ENCODE results near the gene SLFN12.
"Not testable (repeated sequence)": the region's sequence is repeated elsewhere in the genome, so short reads cannot be mapped to it uniquely, and the experiment has no call there.

SLFN12 gene

GRCh38 chr17:35414247-35414646 is 18.1 kb downstream of the SLFN12 start:
- DNase-seq (ENCODE audit: low spot score) = no peak

DNA sequence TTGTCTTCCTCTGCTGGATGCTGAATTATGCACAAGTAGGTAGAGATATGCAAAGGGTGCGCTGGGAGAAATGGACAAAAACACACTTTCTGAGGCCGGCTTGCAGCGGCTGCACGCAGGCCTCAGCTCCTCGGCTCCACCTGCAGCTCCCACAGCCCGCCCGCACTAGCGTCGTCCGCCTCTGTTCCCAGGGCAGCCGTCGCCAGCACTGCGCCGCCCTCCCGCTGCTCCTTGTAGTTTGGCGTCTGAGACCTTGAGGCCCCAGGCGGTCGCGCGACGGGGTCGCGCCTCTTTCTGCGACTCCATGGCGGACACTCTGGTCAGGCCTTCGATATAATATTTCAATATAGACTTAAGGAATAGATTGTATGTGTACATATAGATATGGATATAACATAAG is 24.8 kb downstream of the SLFN12 start:
- no peak for DNase-seq (ENCODE audit: low spot score)

DNA sequence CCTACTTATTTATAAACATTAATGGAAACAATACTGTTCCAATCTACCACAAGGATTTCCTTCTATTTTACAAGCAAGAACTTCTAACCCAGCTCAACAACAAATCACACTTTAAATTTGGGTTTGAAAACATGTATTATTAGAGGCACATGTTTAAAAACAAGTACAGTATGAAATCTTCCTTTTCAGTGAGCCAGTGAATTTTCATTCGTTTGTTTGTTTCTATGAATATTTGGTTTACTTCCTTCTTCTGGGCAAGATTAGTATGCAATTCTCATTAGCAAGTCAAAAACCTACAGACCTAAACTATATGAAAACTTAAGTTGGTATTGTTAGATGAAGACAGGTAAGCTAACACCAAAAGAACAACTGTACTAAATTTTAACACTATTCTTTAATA is 25.7 kb downstream of the SLFN12 start:
- no peak for DNase-seq (ENCODE audit: low spot score)

DNA sequence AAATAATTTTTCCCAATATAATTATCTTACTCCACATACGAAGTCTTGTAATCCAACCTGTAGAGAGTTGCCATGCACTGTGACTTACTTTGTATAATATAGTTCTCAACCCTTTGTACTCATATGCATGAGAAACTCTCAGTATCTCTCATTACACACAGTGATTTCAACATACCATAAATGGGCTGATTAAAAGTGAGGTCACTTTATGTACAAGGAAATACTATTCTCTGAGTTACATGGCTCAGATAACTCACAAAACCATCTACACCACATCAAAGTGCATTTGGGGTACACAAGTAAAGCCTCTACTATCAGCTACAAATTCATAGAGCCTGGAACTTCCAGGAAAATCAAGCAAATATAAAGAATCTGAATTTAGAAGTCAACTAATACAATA is 27.9 kb downstream of the SLFN12 start:
- DNase-seq (ENCODE audit: low spot score) = no peak

- not testable (repeated sequence) for DNase-seq (ENCODE audit: low spot score)
These were observed 38.5 kb downstream of the SLFN12 start for GRCh38 chr17:35393783-35394182.

GRCh38 chr17:35390663-35391062 is 41.6 kb downstream of the SLFN12 start:
- no peak for DNase-seq (ENCODE audit: low spot score)

DNA sequence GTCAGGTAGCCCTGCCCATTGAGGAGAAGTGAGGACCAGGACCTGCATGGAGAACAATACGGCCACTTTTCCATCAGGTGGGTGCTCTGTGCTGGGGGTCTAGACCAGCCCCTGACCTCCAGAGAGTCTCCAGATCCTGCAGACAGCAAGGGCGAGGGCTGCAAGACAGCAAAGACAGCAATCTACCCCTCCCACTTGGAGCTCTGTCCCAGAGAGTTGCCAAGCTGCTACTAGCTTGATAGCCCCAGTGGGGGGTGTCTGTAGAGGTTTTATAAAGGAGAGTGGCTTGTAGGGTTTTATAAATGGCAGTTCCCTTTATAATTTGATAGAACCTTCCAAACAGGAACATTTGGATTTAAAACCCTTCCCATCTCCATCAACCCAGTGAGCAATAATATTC is 42.1 kb downstream of the SLFN12 start:
- DNase-seq (ENCODE audit: low spot score) = no peak

GRCh38 chr17:35387496-35387895 is 44.8 kb downstream of the SLFN12 start:
- DNase-seq (ENCODE audit: low spot score) = no peak

DNA sequence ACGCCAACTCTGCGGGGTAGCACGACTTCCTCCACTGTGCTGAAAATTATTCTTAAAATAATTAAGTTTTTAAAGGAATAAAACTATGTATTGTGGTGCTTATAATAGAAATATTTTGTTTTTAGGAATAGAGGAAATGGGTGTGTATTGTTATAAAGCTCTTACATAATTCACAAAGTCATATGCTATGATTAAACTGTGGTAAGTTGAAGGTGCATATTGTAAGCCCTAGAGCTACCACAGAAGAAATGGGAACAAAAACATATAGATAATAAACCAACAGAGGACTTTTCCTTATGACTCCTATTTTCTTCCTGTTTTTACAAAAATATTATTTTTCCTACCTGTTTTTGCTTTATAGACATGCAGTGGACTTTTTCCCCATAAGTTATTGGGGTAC is 54.6 kb downstream of the SLFN12 start:
- DNase-seq (ENCODE audit: low spot score) = no peak

- DNase-seq (ENCODE audit: low spot score) = no peak
These were observed 55.2 kb downstream of the SLFN12 start for GRCh38 chr17:35377068-35377467.

- DNase-seq (ENCODE audit: low spot score) = no peak
These were observed 56.1 kb downstream of the SLFN12 start for GRCh38 chr17:35376245-35376644.

DNA sequence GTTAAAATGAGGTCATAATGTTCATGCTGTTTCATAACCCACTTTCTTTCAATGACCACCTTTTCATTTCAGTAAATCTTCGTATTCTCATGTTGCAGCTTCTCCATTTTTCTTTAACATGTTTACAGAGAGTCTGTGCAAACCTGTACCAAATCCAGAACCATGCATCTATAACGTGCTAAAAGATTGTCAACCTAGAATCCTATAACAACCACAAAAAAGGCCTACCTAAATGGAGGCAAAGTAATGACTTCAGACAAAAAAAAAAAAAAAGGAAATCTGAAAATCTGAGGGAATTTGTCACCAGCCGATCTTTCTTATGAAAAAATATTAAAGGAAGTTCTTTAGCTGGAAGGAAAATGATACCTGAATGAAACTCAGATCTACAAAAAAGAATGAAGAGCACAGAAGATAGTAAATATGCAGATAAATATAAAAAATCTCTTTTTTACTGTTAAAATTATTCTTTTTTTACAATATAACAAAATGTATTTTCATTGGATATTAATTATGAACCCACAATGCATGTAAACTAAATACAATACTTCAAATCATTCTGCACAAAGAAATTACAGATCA is 57.4 kb downstream of the SLFN12 start:
- no peak for DNase-seq (ENCODE audit: low spot score)

DNA sequence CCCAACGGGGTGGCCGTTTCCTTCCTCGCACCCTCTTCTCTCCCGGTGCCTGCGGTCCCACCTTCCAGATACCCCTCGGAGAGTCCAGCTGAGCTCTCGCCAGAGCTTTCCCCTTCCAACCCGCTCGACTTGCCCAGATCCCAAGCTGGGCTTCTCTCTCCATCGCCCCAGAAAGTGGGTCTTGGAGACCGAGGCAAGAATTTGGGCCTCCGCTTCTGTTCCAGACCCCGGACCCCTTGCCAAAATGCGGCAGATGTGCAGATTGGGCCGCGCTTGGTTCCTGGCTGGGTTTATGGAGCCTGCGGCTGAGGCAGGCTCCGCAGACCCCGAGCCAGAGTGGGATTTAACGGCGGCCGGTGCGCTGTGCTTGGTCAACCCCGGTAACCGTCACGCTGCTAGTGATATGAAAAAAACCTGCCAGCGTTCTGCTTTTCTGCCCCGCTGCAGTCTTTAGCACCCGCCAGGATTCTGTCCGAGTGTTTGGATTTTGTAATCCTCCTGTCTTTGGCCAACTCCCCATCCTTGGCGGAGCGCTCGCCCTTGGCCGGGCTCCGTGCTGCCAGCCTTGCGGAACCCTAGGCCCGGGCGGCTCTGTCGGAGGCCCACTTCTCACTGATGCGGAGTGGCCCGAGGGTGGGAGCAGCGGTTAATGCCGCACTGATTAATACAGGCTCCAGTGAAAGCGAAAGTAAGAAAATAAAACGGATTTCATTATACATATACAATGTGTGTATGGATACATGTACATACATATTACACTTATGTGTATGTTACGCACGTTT is 58.1 kb downstream of the SLFN12 start:
- no peak for DNase-seq (ENCODE audit: low spot score)

DNA sequence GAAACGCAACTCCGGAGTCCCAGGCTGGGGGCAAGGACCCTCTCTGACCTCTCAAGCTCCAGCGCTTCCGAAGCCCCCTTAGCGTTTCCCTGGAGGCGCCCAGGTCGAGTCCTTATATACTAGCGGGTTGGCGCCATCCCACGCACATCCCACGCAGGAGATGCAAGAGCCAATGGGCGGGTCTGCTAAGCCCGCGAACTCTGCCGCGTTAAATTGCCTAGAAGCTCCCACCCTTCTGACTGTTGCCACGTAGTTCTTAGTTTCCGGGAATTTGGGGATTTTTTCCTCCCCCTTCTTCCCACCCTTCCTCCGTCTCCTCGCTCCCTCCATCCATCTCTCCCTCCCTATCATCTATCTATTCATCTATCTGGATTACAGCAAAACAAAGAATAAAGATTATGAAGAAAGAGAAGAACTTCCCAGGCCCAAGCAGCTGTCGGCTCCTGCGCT is 58.7 kb downstream of the SLFN12 start, which contains the start of gene SLFN11:
SLFN11 (minus strand) TSS at position 88 of the 450 bp plus-strand sequence. CDS start 9,814 bp downstream, outside the sequence.
- DNase-seq (ENCODE audit: low spot score) = no peak

- no peak for DNase-seq (ENCODE audit: low spot score)
These were observed 59.3 kb downstream of the SLFN12 start for GRCh38 chr17:35372846-35373533.

DNA sequence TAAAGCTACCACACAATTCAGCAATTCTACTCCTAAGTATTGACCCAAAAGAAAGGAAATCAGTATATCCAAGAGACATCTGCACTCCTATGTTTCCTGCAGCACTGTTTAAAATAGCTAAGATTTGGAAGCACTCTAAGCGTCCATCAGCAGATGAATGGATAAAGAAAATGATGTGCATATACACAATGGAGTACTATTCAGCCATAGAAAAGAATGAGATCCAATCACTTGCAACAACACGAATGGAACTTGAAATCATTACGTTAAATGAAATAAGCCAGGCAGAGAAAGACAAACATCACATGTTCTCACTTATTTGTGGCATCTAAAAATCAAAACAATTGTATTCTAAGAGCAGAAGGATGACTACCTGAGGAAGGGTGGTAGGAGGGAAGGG is 60.4 kb downstream of the SLFN12 start:
- no peak for DNase-seq (ENCODE audit: low spot score)

GRCh38 chr17:35368081-35368830 is 64.0 kb downstream of the SLFN12 start:
- no peak for DNase-seq (ENCODE audit: low spot score)

DNA sequence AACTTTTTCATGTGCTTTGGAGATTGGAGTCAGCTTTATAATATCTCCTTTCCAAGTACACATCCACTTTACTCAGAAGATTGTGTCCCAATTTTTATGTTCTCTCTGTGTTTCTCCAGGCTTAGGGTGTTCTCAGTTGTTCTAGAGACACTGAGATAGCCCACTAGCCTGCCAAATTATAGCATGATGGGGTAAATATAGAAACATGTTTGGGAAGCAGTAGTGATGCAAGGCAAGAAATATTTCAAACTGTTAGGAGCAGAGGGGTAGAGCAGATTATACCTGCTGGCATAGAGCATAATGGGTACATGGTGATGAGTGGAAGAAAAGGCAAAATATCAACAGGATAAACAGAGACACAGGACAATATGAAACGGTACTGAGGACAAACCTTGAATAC is 71.3 kb downstream of the SLFN12 start:
- no peak for DNase-seq (ENCODE audit: low spot score)

All from cerebellar cortex (tissue), 1 donor.